HPDE6-E6E7 (cell line): ENCODE measurements around the gene KIF25.

ENCODE experiments used
- DNase-seq: peaks from one replicate; pipeline ENCODE4 v3.0.0; 2011; ENCODE audit warnings: missing footprints; ENCODE audit errors: extremely low spot score

KIF25 gene

GRCh38 chr6:167997642-167998041 lies at the start of gene KIF25:
Gene KIF25 (plus strand): TSS chr6:167997671. CDS start chr6:168029586, 31,915 bp downstream.
- DNase-seq = no peak

DNA sequence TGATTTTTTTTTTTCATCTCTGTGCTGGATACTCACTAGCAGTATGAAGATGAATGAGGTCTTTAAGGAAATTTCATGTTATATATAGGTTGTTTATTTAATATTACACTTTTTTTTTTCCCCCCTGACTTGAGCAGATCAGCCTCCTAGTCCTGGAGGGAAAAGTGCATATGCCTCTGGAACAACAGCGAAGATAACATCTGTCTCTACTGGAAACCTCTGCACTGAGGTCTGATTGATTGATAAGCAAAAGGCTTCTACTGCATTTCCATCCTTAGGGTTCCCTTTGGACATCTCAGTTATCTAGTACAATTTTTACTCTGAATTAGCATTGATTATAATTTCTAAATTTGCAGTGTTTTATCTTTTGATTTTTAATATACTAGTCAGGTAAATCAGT lies 49.8 kb upstream of the KIF25 start:
- DNase-seq = no peak

DNA sequence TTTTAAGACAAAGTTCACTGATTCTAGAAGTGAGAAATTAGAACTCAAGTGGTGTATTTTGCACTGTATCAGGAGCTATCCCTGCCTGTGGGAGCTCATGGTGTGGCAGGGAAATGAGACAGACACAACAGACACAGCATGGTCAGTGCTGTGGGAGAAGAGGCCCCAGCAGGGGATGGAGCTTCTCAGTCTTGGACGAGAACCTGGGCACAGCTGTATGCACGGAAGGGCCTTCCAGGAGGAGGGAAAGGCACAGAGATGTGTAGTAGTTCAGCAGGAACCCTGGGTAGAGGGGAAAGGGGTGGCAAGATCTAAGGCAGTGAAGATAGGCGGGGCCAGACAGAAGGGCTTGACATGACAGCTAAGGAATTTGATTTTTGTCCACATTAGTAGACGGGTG lies 48.8 kb upstream of the KIF25 start:
- no peak for DNase-seq

DNA sequence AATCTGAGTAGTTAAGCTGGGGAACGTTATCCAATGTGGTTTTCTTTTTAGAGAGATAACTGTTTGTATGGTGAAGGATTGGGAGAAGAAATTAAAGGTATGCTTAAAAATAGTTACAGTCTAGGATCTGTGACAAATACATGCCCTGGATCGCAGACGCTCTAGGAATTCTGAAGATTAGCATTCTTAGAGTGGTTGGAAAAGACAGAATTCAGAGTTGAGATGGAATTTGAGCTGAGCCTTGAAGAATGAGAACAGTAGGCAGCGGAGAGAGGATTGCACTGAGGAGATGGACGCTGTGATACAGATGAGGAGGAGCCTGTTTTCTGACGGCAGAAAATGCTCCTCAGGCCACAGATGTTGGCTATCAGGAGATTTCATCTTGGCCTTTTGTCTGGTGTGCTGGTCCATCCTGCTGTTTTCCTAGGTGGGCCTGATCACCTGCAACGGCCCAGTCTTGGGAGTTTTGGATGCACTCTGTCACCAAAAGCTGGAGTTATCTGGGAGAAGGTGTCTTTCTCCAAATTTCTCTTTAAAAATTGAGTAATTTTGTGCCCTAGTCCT lies 48.3 kb upstream of the KIF25 start:
- DNase-seq = no peak

DNA sequence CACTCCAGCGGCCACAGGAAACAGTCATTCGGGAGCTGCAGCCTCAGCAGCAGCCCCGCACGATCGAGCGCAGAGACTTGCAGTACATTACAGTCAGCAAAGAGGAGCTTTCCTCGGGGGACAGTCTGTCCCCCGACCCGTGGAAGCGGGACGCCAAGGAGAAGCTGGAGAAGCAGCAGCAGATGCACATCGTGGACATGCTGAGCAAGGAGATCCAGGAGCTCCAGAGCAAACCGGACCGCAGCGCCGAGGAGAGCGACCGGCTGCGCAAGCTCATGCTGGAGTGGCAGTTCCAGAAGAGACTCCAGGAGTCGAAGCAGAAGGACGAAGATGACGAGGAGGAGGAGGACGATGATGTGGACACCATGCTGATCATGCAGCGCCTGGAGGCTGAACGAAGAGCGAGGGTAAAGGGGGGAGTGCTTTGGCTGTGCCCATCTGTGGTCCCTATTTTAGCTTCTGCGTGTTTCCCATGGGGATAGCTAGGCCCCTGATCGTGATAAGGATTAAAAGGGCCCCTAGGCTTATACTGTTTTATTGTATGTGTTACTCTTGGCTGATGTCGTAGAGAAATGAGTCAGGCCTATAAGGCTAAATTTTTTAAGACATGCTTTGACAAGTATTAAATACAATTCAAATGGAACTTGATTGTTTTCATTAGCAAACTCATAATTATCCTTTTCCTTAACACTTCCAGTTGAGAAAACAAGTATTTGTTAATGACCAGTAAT lies 45.5 kb upstream of the KIF25 start:
- DNase-seq = no peak

DNA sequence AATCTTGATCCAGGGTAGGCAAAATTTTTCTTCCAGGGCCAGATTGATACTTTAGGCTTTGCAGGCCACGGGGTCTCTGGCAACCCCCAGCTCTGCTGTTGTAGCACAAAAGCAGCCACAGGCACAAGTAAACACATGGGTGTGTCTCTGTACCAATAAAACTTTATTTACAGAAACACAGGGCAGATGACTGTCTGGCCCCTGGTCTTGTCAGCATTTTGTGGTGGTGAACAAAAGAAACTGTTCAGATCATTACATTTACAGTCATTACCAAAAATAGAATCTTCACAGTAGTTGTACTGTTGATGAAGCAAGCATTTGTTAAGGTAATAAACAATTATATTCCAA lies 45.0 kb upstream of the KIF25 start:
- no peak for DNase-seq

DNA sequence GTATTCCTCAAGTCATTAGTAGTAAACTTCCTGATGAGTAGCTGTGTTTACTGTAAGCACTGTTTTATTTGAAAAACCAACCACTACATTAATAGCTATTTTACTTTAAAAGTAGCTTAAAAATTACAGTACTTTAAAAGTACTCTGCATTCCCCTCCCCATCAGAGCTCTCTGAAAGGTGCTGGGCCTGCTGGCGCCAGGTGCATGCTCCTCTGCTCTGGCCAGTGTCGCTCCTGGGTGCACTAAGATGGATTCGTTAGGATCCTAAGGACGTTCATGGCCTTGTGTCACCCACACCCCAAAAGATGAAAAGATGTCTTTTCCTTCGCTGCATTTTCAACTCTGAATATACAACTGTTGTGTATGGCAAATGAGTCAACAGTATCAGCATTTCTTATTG lies 43.9 kb upstream of the KIF25 start:
- DNase-seq = no peak

DNA sequence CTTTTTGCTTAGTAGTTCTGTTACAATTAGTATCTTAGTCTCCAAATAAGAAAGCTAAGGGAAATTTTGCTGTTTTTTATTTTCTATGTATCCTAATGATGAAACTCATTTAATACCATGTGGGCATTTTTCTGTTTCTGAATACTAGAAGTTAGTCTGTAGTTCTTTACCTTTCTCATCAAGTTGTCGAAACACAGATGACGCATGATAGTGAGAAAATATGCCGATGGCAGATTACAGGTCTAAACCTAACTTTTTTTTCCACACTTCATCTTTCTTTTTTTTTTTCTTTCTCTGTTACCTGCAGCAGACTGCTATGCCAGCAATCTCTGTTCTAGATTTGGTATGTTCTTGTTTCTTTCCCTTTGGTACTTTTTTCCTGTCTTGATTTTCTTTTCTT lies 43.3 kb upstream of the KIF25 start:
- DNase-seq = no peak

DNA sequence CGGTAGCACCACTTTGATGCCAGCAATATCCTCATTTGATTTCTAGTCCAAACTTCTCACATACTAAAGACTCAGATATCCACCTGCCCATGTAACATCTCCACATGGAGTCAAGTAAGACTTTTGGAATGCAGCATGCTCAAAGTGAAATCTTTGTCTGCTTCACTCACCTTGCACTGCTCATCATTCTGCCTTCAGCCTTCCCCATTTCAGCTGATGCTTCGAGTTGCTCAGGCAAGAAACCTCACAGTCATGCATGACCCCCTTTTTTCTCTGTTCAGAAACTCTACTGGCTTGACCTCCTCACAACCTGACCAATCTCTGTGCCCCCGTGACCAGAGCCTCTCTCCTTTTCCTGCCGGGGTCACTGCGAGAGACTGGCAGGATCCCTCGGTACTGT lies 41.0 kb upstream of the KIF25 start:
- no peak for DNase-seq

- DNase-seq = no peak
These were observed 40.4 kb upstream of the KIF25 start for GRCh38 chr6:167956983-167957492.

GRCh38 chr6:167957626-167958025 lies 39.8 kb upstream of the KIF25 start:
- DNase-seq = no peak

DNA sequence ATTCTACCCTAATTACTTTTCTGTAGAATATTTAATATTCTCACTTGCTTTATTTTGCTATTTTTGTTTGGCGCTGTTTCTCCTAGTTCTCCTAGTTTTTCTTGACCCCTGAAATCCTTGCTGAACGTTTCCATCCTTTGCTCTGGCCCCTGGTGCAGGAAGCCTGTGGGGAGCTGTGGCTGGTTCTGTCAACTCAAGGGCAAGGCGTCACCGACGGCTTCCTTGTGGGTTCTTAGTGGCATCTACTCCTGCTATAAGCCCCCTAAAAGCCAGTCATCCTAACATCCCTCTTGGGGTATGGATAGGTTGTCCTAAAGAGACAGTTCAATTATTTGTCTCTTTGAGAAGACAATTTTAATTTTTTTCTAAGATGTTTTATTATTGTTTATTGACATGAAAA lies 36.9 kb upstream of the KIF25 start:
- no peak for DNase-seq

- DNase-seq = no peak
These were observed 34.8 kb upstream of the KIF25 start for GRCh38 chr6:167962711-167963110.

GRCh38 chr6:167963589-167964057 lies 33.8 kb upstream of the KIF25 start:
- DNase-seq = no peak

DNA sequence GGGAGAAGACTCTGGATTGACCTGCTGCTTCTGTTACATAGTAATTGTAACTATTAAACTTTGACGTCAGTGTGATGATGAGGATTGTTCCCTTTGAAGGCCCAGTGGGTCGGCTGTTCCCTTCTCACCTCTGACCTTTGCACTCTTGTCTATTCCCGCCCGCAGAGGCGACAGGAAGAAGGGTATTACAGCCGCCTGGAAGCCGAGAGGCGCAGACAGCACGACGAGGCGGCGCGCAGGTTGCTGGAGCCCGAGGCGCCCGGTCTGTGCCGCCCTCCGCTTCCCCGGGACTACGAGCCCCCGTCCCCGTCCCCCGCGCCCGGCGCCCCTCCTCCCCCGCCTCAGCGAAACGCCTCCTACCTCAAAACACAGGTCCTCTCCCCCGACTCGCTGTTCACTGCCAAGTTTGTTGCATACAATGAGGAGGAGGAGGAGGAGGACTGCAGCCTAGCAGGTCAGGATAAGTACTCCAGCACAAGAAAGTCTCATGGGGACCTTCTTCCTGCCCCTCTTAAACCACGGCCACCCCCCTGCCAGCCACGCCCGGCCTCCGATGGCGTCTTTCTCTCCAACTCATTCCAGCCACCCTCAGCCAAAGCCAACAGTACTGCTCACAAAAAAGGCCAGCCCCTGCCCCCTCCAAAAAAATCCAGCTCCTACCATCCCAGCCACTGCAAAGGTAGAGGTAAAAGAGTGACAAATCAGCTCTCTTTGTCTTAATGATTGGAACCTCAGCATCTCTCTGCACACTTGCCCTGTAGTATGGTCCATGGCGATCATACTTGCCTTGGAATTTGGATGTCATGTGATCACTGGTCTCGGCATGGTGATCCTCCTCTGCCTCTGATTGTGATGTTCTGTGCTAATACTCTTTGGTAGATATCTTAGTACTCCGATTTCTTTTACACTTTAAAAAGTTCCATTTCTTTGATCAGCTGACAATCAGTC lies 31.6 kb upstream of the KIF25 start:
- no peak for DNase-seq

DNA sequence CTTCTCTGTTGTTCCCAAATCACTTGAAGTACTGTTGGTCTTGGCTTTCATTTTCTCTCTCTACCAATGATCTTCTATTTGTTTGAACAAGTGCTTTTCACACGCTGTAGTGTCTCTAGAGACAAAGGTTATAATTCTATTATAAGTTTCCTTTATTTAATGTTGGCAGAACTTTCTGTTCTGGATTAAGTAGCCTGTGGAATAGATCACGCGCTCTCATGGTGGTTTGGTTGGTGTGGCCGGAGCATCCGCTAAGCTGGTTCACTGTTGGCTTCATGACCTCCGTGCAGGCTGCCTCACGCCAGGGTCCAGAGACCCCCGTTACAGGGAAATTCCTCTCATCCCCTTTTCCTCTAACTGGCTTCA lies 30.9 kb upstream of the KIF25 start:
- DNase-seq = no peak

- no peak for DNase-seq
These were observed 29.4 kb upstream of the KIF25 start for GRCh38 chr6:167968091-167968490.

DNA sequence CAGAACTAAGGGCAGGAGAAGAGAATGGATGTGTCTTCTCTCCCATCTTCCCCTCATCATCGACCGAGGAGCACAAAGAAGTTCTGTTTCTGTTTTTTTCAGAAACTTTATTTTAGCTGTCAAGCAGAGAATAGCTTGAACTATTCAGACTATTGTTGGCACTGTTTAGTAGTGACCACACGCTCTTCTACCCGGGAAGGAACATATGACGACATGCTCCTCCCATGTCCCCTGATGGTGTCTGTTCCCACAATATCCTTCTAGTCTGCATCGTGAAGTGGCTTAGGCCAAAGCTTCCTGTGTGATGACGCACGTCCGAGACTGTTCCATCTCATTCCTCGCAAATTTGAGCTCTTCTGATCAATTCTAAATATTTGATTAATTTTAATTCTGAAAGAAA lies 27.2 kb upstream of the KIF25 start:
- DNase-seq = no peak

- DNase-seq = no peak
These were observed 25.3 kb upstream of the KIF25 start for GRCh38 chr6:167972193-167972592.

DNA sequence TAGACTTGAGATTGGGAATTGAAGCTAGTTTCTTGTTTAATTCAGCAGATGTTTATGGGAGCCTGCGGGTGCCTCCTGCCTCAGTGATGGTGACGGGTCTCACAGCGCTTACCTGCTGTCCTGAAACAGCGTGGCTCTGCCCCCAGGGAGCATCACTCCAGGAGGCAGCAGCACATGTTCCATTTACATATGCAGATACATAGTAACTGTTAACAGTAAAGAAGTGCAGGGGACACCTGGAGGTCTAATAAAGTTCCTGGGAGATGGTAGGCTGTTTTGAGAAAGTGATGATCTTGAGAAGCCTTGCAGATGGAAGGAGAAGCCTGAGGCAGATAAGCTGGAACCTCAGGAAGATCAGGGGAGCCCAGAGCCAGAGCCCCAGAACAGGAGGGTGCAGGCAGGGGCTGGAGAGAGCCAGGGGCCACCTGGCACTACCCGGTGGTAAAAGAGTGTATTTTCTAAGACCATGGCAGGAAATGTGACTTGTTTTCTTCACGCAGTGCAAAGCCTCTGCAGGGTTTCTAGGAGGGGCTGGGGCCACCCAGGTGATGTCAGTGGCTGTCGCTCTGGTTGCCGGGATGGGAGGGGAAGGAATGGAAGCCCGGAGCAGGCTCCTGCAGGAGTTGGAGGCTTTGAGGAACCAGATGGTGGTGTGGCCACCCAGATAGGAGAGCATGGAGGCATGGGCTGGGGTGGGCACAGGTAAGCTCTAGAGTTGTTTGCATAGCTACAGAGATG lies 24.2 kb upstream of the KIF25 start:
- no peak for DNase-seq

- DNase-seq = no peak
These were observed 22.7 kb upstream of the KIF25 start for GRCh38 chr6:167974640-167975344.
